AG09319 (cell line): Measurements from ENCODE around the gene ASB2.

Source experiments
- DNase-seq: peaks from one replicate; pipeline ENCODE4 v3.0.0-alpha.2; 2010; ENCODE audit warnings: low read depth; ENCODE audit errors: extremely low read depth
- TF ChIP-seq, protein P1 (sequence below): IDR thresholded peaks from 2 replicates; pipeline ENCODE4 v1.5.1; 2011; ENCODE audit warnings: low read depth, mild to moderate bottlenecking, inconsistent platforms, low read length, moderate library complexity

ASB2 gene

GRCh38 chr14:93892505-93892839, 83.9 kb downstream of the ASB2 start:
- TF ChIP-seq, protein P1, sequence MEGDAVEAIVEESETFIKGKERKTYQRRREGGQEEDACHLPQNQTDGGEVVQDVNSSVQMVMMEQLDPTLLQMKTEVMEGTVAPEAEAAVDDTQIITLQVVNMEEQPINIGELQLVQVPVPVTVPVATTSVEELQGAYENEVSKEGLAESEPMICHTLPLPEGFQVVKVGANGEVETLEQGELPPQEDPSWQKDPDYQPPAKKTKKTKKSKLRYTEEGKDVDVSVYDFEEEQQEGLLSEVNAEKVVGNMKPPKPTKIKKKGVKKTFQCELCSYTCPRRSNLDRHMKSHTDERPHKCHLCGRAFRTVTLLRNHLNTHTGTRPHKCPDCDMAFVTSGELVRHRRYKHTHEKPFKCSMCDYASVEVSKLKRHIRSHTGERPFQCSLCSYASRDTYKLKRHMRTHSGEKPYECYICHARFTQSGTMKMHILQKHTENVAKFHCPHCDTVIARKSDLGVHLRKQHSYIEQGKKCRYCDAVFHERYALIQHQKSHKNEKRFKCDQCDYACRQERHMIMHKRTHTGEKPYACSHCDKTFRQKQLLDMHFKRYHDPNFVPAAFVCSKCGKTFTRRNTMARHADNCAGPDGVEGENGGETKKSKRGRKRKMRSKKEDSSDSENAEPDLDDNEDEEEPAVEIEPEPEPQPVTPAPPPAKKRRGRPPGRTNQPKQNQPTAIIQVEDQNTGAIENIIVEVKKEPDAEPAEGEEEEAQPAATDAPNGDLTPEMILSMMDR: no peak
- DNase-seq: no peak

GRCh38 chr14:93891756-93892504, 84.4 kb downstream of the ASB2 start:
- TF ChIP-seq, protein P1: no peak
- no peak for DNase-seq

- DNase-seq: no peak
- TF ChIP-seq, protein P1: no peak
These were observed 86.5 kb downstream of the ASB2 start for GRCh38 chr14:93889739-93890483.

GRCh38 chr14:93888995-93889394, 87.4 kb downstream of the ASB2 start:
- TF ChIP-seq, protein P1: no peak
- no peak for DNase-seq

- no peak for DNase-seq
These were observed 91.4 kb downstream of the ASB2 start for GRCh38 chr14:93884950-93885349.

More at GRCh38 chr14:93884950-93885349, 91.4 kb downstream of the ASB2 start:
- TF ChIP-seq, protein P1: no peak
